ENCODE results near the gene ACTA1. TPM values are rescaled to one million over a fixed set of nuclear protein-coding genes. Genes with fewer than 3 reads are reported as not detected.
"Not testable (repeated sequence)": the region's sequence is repeated elsewhere in the genome, so short reads cannot be mapped to it uniquely, and the experiment has no call there.

The ACTA1 gene
- total and polyA plus RNA-seq, 2 donors (not counting 1 experiment from before 2014, with no cell fraction given): 0.21 TPM; not detected in 1

- H3K4me1 Mint-ChIP-seq: peaks cover 11% of the 10 kb centered on the region
- no peaks in the 10 kb centered on the region for H3K9me3 Mint-ChIP-seq (ENCODE audit: insufficient read depth)
- no peak overlapping the region for H3K4me3 Mint-ChIP-seq
- no peaks in the 10 kb centered on the region for H3K79me2 ChIP-seq (ENCODE audit: control insufficient read depth, insufficient read depth, low read length)
- no peaks in the 10 kb centered on the region for H3K36me3 ChIP-seq (replicated peaks in 1 of 2; ENCODE audit: control extremely low read depth in 1 of 2, control insufficient read depth in 1 of 2, extremely low read depth in 1 of 2, insufficient read depth in 2 of 2, low read length in 1 of 2)
- CTCF ChIA-PET: no interaction called here
- H3K27me3 Mint-ChIP-seq: peaks cover 61% of the 10 kb centered on the region
- no peak overlapping the region for H3K9ac ChIP-seq (ENCODE audit: low read length)
- H3K4me2 ChIP-seq (replicated peaks; ENCODE audit: low read depth, low read length, poor library complexity, severe bottlenecking): no peak overlapping the region
- intact Hi-C loops (cut with micrococcal nuclease): no loop called here
- H3K4me3 ChIP-seq (ENCODE audit: control extremely low read depth in 1 of 5, extremely low read depth in 1 of 5, insufficient read depth in 1 of 5, low read depth in 2 of 5, low read length in 4 of 5): no peak overlapping the region
- peaks cover 10 to 12% of the 10 kb centered on the region in 2 donors for H3K4me1 ChIP-seq (ENCODE audit: control insufficient read depth in 2 of 2, insufficient read depth in 2 of 2, low read length in 2 of 2)
- no peaks in the 10 kb centered on the region for H4K20me1 ChIP-seq (ENCODE audit: control insufficient read depth, insufficient read depth, low read length, poor library complexity, severe bottlenecking)
- TF ChIP-seq EZH2 (IDR thresholded peaks at IDR 0.05; ENCODE audit: borderline replicate concordance, insufficient read depth, low read depth, low read length, poor library complexity, severe bottlenecking) (no peak), CTCF (IDR thresholded peaks at IDR 0.05) (no peak)
- peaks cover 0 to 36% (median 15%) of the 10 kb centered on the region in 4 experiments for H3K27me3 ChIP-seq (replicated peaks in 1 of 4; ENCODE audit: control extremely low read depth in 1 of 4, control insufficient read depth in 3 of 4, insufficient read depth in 4 of 4, low read length in 3 of 4)
- no peak overlapping the region for H3K27ac ChIP-seq (ENCODE audit: low read length in 2 of 2)
- H3K9me3 ChIP-seq (ENCODE audit: control extremely low read depth in 1 of 3, control insufficient read depth in 2 of 3, insufficient read depth in 1 of 3, low read length in 2 of 3): peaks cover 0 to 8% (median 0%) of the 10 kb centered on the region in 3 donors
- 88% methylated on average over 7 of the region's 8 CpGs for WGBS (ENCODE audit: insufficient coverage)
- H3K27ac Mint-ChIP-seq: no peak overlapping the region
- ATAC-seq (ENCODE audit: low read depth) (no peak), DNase-seq (no peak)
- no peak overlapping the region for H2AFZ ChIP-seq (ENCODE audit: insufficient read depth, low read depth, low read length, poor library complexity, severe bottlenecking)
- POLR2A ChIA-PET: no interaction called here
Measured at GRCh38 chr1:229403573-229403972, 30.3 kb downstream of the ACTA1 start.

GRCh38 chr1:229402993-229403392 is 30.9 kb downstream of the ACTA1 start:
- POLR2A ChIA-PET: no interaction called here
- Histone ChIP-seq H3K27me3 (replicated peaks in 1 of 4; ENCODE audit: control extremely low read depth in 1 of 4, control insufficient read depth in 3 of 4, insufficient read depth in 4 of 4, low read length in 3 of 4) (peaks cover 0 to 31% (median 13%) of the 10 kb centered on the region in 4 experiments), H4K20me1 (ENCODE audit: control insufficient read depth, insufficient read depth, low read length, poor library complexity, severe bottlenecking) (no peaks in the 10 kb centered on the region), H3K9ac (ENCODE audit: low read length) (no peak overlapping the region), H3K4me3 (ENCODE audit: control extremely low read depth in 1 of 5, extremely low read depth in 1 of 5, insufficient read depth in 1 of 5, low read depth in 2 of 5, low read length in 4 of 5) (no peak overlapping the region), H2AFZ (ENCODE audit: insufficient read depth, low read depth, low read length, poor library complexity, severe bottlenecking) (no peak overlapping the region), H3K9me3 (ENCODE audit: control extremely low read depth in 1 of 3, control insufficient read depth in 2 of 3, insufficient read depth in 1 of 3, low read length in 2 of 3) (peaks cover 0 to 7% (median 0%) of the 10 kb centered on the region in 3 donors), H3K27ac (ENCODE audit: low read length in 2 of 2) (no peak overlapping the region), H3K4me1 (ENCODE audit: control insufficient read depth in 2 of 2, insufficient read depth in 2 of 2, low read length in 2 of 2) (peaks cover 10 to 12% of the 10 kb centered on the region in 2 donors), H3K4me2 (replicated peaks; ENCODE audit: low read depth, low read length, poor library complexity, severe bottlenecking) (no peak overlapping the region), H3K79me2 (ENCODE audit: control insufficient read depth, insufficient read depth, low read length) (no peaks in the 10 kb centered on the region), H3K36me3 (replicated peaks in 1 of 2; ENCODE audit: control extremely low read depth in 1 of 2, control insufficient read depth in 1 of 2, extremely low read depth in 1 of 2, insufficient read depth in 2 of 2, low read length in 1 of 2) (no peaks in the 10 kb centered on the region)
- ATAC-seq (ENCODE audit: low read depth) (no peak), DNase-seq (no peak)
- no peaks in the 10 kb centered on the region for H3K9me3 Mint-ChIP-seq (ENCODE audit: insufficient read depth)
- TF ChIP-seq CTCF (IDR thresholded peaks at IDR 0.05): no peak
- TF ChIP-seq EZH2 (IDR thresholded peaks at IDR 0.05; ENCODE audit: borderline replicate concordance, insufficient read depth, low read depth, low read length, poor library complexity, severe bottlenecking): no peak
- peaks cover 11% of the 10 kb centered on the region for H3K4me1 Mint-ChIP-seq
- H3K27me3 Mint-ChIP-seq: peaks cover 58% of the 10 kb centered on the region
- WGBS (ENCODE audit: insufficient coverage): 74% methylated on average over 6 of the region's 6 CpGs
- intact Hi-C loops (cut with micrococcal nuclease): no loop called here
- no peak overlapping the region for H3K4me3 Mint-ChIP-seq
- CTCF ChIA-PET: no interaction called here
- no peak overlapping the region for H3K27ac Mint-ChIP-seq

- H3K27ac ChIP-seq (ENCODE audit: low read length in 2 of 2); H3K4me2 ChIP-seq (replicated peaks; ENCODE audit: low read depth, low read length, poor library complexity, severe bottlenecking); POLR2A ChIA-PET; intact Hi-C loops (cut with micrococcal nuclease); DNase-seq; H3K4me3 ChIP-seq (ENCODE audit: control extremely low read depth in 1 of 5, extremely low read depth in 1 of 5, insufficient read depth in 1 of 5, low read depth in 2 of 5, low read length in 4 of 5); CTCF ChIA-PET; ATAC-seq (ENCODE audit: low read depth); H3K9ac ChIP-seq (ENCODE audit: low read length); H3K4me1 Mint-ChIP-seq; H2AFZ ChIP-seq (ENCODE audit: insufficient read depth, low read depth, low read length, poor library complexity, severe bottlenecking); H4K20me1 ChIP-seq (ENCODE audit: control insufficient read depth, insufficient read depth, low read length, poor library complexity, severe bottlenecking); H3K9me3 ChIP-seq (ENCODE audit: control extremely low read depth in 1 of 3, control insufficient read depth in 2 of 3, insufficient read depth in 1 of 3, low read length in 2 of 3); H3K9me3 Mint-ChIP-seq (ENCODE audit: insufficient read depth); H3K4me1 ChIP-seq (ENCODE audit: control insufficient read depth in 2 of 2, insufficient read depth in 2 of 2, low read length in 2 of 2); H3K79me2 ChIP-seq (ENCODE audit: control insufficient read depth, insufficient read depth, low read length); H3K4me3 Mint-ChIP-seq; H3K27ac Mint-ChIP-seq; H3K36me3 ChIP-seq (replicated peaks in 1 of 2; ENCODE audit: control extremely low read depth in 1 of 2, control insufficient read depth in 1 of 2, extremely low read depth in 1 of 2, insufficient read depth in 2 of 2, low read length in 1 of 2): not testable (repeated sequence)
- peaks cover 54% of the 10 kb centered on the region for H3K27me3 Mint-ChIP-seq
- H3K27me3 ChIP-seq (replicated peaks in 1 of 4; ENCODE audit: control extremely low read depth in 1 of 4, control insufficient read depth in 3 of 4, insufficient read depth in 4 of 4, low read length in 3 of 4): peaks cover 0 to 24% (median 8%) of the 10 kb centered on the region in 4 experiments
- 83% methylated on average over 1 of the region's 4 CpGs for WGBS (ENCODE audit: insufficient coverage)
Measured at GRCh38 chr1:229402329-229402728, 31.6 kb downstream of the ACTA1 start.

Measured in B cell (primary cell).